ENCODE measurements around the gene RFK.

DNA sequence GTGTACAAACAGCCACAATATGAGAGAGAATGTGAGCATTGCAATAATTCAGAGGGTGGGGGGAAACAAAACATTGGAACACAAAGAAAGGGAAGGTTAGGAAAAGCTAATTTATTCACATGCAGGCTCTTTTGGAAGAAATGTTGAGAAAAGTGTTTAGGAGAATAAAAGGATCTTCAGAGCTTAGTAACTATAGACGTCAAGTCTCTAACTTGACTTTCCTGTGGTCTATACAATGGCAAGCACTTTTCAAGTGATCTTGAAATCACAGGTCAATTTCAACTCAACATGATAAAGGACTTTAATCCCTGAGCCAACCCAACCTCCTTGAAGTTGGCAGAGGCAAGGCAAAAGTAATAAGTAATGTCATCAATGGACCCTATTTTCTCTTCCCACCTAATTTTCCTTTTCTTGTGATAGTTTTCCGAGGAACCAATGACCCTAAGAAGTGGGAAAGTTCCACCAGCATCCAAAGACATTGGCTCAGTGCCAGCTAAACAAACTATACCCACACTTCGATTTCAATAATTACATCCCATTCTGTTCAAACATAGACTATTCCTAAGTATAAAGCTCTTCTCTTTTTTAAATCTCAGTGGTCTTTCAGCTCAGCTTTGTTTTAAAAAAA lies 23.7 kb downstream of the RFK start:
- TF ChIP-seq, protein P1, sequence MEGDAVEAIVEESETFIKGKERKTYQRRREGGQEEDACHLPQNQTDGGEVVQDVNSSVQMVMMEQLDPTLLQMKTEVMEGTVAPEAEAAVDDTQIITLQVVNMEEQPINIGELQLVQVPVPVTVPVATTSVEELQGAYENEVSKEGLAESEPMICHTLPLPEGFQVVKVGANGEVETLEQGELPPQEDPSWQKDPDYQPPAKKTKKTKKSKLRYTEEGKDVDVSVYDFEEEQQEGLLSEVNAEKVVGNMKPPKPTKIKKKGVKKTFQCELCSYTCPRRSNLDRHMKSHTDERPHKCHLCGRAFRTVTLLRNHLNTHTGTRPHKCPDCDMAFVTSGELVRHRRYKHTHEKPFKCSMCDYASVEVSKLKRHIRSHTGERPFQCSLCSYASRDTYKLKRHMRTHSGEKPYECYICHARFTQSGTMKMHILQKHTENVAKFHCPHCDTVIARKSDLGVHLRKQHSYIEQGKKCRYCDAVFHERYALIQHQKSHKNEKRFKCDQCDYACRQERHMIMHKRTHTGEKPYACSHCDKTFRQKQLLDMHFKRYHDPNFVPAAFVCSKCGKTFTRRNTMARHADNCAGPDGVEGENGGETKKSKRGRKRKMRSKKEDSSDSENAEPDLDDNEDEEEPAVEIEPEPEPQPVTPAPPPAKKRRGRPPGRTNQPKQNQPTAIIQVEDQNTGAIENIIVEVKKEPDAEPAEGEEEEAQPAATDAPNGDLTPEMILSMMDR (conservative IDR thresholded peaks at IDR 0.05 in 1 of 2, IDR thresholded peaks at IDR 0.05 in 1 of 2; ENCODE audit: extremely low read depth in 1 of 2, insufficient read depth in 1 of 2, low read depth in 1 of 2, low read length in 2 of 2): no peak
- no peak for TF ChIP-seq EZH2 (IDR thresholded peaks at IDR 0.05; ENCODE audit: borderline replicate concordance, low read length)

Measured in mammary epithelial cell (primary cell).